PC-3 (cell line): ENCODE measurements around the gene ZNF134. TPM values are rescaled to one million over a fixed set of nuclear protein-coding genes. Genes with fewer than 3 reads are reported as not detected.

Experiments used
- ATAC-seq: fragments of 200-7000 bp; cut with Tn5 transposase; 2 replicates; pipeline ENCODE4 v1.9.1; 2020; ENCODE audit warnings: mild to moderate bottlenecking, moderate library complexity
- BruUV-seq: library from RNA; stranded (reverse); fragments of 400-500 nt; replicated peaks from 2 replicates; lab custom pipeline; 2021; lab: Mats Ljungman, UMichigan
- CTCF ChIA-PET: fragments of 300-600 bp; sonication (Branson Sonifier 250); formaldehyde crosslinking; loops from one replicate; lab custom pipeline; 2022; ENCODE audit warnings: antibody characterized with exemption; lab: Charles Lee
- POLR2A ChIA-PET: fragments of 300-600 bp; sonication (Branson Sonifier 250); formaldehyde crosslinking; loops from one replicate; lab custom pipeline; 2022; ENCODE audit warnings: antibody characterized with exemption; ENCODE audit not compliant: unreplicated experiment; lab: Charles Lee
- DNase-seq: peaks from one replicate; pipeline ENCODE4 v3.0.0-alpha.2; 2015
- H2AFZ ChIP-seq: fragments of 300-600 bp; sonication (generic); 2 replicates; pipeline ENCODE4 v1.6.0; 2016; ENCODE audit warnings: antibody characterized with exemption, low read length
- H3F3A ChIP-seq: fragments of 300-600 bp; sonication (generic); one replicate; pipeline ENCODE4 v1.6.0; 2017; ENCODE audit warnings: antibody characterized with exemption, low read length, control low read depth, mild to moderate bottlenecking; ENCODE audit not compliant: unreplicated experiment
- H3K27ac ChIP-seq: fragments of 300-600 bp; sonication (generic); 2 replicates; pipeline ENCODE4 v1.5.1; 2016; ENCODE audit warnings: mild to moderate bottlenecking, low read length
- H3K27me3 ChIP-seq: fragments of 300-600 bp; sonication (generic); 2 replicates; pipeline ENCODE4 v1.6.1; 2016; ENCODE audit warnings: low read length, mixed read lengths
- H3K36me3 ChIP-seq: fragments of 300-600 bp; sonication (generic); 2 replicates; pipeline ENCODE4 v1.6.1; 2016; ENCODE audit warnings: low read depth, mixed run types, low read length, mixed read lengths
- H3K4me1 ChIP-seq: fragments of 300-600 bp; sonication (generic); 2 replicates; pipeline ENCODE4 v1.5.1; 2016; ENCODE audit warnings: low read length; ENCODE audit not compliant: insufficient read depth
- H3K4me2 ChIP-seq: fragments of 300-600 bp; sonication (generic); 2 replicates; pipeline ENCODE4 v1.6.0; 2016; ENCODE audit warnings: low read length
- H3K4me3 ChIP-seq: fragments of 300-600 bp; sonication (generic); 2 replicates; pipeline ENCODE4 v1.5.1; 2016; ENCODE audit warnings: mild to moderate bottlenecking, low read length, mixed read lengths
- H3K79me2 ChIP-seq: fragments of 300-600 bp; sonication (generic); 2 replicates; pipeline ENCODE4 v1.6.1; 2017; ENCODE audit warnings: low read length, mixed read lengths
- H3K9ac ChIP-seq: fragments of 300-600 bp; sonication (generic); 2 replicates; pipeline ENCODE4 v1.6.0; 2016; ENCODE audit warnings: mild to moderate bottlenecking, low read length
- H3K9me2 ChIP-seq: fragments of 300-600 bp; sonication (generic); replicated peaks from 2 replicates; pipeline ENCODE4 v1.6.1; 2016; ENCODE audit warnings: mixed run types, low read length, mixed read lengths
- H3K9me3 ChIP-seq: fragments of 300-600 bp; sonication (generic); 2 replicates; pipeline ENCODE4 v1.6.1; 2016; ENCODE audit warnings: low read length, mixed read lengths
- H4K20me1 ChIP-seq: fragments of 300-600 bp; sonication (generic); 2 replicates; pipeline ENCODE4 v1.6.1; 2016; ENCODE audit warnings: low read length, mixed read lengths
- CTCF ChIP-seq: fragments of 300-600 bp; sonication (generic); conservative IDR thresholded peaks from 2 replicates; pipeline ENCODE4 v1.5.1; 2017; ENCODE audit warnings: antibody characterized with exemption, low read depth, mild to moderate bottlenecking, low read length
- EZH2 ChIP-seq: fragments of 300-600 bp; sonication (generic); IDR thresholded peaks from one replicate; pipeline ENCODE4 v1.6.1; 2017; ENCODE audit warnings: antibody characterized with exemption, mild to moderate bottlenecking, low read length; ENCODE audit not compliant: unreplicated experiment
- EZH2phosphoT487 ChIP-seq: fragments of 300-600 bp; sonication (generic); IDR thresholded peaks from 2 replicates; pipeline ENCODE4 v1.6.1; 2018; ENCODE audit warnings: mild to moderate bottlenecking, antibody characterized with exemption, low read length, borderline replicate concordance
- intact Hi-C: fragments of 100-400 bp; cut with micrococcal nuclease; formaldehyde crosslinking; loops from 2 replicates; pipeline ENCODE4 v1.9.0; 2023
- total RNA-seq: library from RNA; depleted of rRNA; stranded (reverse); fragments of >200 nt; gene quantifications from 2 replicates; pipeline ENCODE4 v1.2.3, GENCODE V29; 2014

The ZNF134 gene
- total RNA-seq, 1 experiment from 2014 or later, result 22.3 TPM

- intact Hi-C loops, result loop anchor here (1.0 kb wide), 1 partner anchor 21 kb away; no protein-coding TSS in a partner anchor
- Histone ChIP-seq H3K9me2 (no peaks in the 10 kb centered on the region), H3F3A (no peaks in the 10 kb centered on the region), H2AFZ (peak within 1 kb of the TSS; percentile 85), H3K79me2 (peaks cover 19% of the 10 kb centered on the region), H3K27ac (no peak within 1 kb of the TSS), H3K36me3 (peaks cover 36% of the 10 kb centered on the region), H3K9me3 (peaks cover 31% of the 10 kb centered on the region), H3K27me3 (no peaks in the 10 kb centered on the region), H3K4me1 (peaks cover 7% of the 10 kb centered on the region; the same call in 1 of the 2 replicates), H3K4me2 (peak within 1 kb of the TSS; percentile 84), H3K9ac (peak within 1 kb of the TSS; percentile 82), H4K20me1 (no peaks in the 10 kb centered on the region), H3K4me3 (peak within 1 kb of the TSS; percentile 84)
- ATAC-seq, result peak; percentile 99
- ChIA-PET CTCF (no interaction called here), POLR2A (no interaction called here)
- peak; percentile 98 for DNase-seq
- TF ChIP-seq EZH2 (no peak), EZH2phosphoT487 (no peak), CTCF (no peak)
- BruUV-seq, result no TSS peak
Measured at GRCh38 chr19:57599761-57600383, 14.2 kb upstream of the ZNF134 start, which contains the start of gene ZNF530. Gene ZNF530 (plus strand): TSS chr19:57599885. CDS start chr19:57604346, 4,461 bp downstream.

DNA sequence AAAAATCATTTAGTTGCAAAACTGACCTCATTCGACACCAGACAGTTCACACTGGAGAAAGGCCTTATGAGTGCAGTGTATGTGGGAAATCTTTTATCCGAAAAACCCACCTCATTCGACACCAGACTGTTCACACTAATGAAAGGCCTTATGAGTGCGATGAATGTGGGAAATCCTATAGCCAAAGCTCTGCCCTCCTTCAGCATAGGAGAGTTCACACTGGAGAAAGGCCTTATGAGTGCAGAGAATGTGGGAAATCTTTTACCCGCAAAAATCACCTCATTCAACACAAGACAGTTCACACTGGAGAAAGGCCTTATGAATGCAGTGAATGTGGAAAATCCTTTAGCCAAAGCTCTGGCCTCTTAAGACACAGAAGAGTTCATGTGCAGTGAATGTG lies 7.1 kb upstream of the ZNF134 start:
- peaks cover 1% of the 10 kb centered on the region; the same call in 1 of the 2 replicates for H3K79me2 ChIP-seq
- no TSS peak for BruUV-seq
- H3K27me3 ChIP-seq, result no peaks in the 10 kb centered on the region
- ChIA-PET POLR2A (no interaction called here), CTCF (no interaction called here)
- H4K20me1 ChIP-seq, result no peaks in the 10 kb centered on the region
- no peak overlapping the region for H2AFZ ChIP-seq
- peaks cover 49% of the 10 kb centered on the region for H3K9me3 ChIP-seq
- peaks cover 66% of the 10 kb centered on the region for H3K36me3 ChIP-seq
- no peak overlapping the region for H3K4me2 ChIP-seq
- H3K9ac ChIP-seq, result no peak overlapping the region
- DNase-seq (no peak), ATAC-seq (no peak)
- H3K9me2 ChIP-seq, result no peaks in the 10 kb centered on the region
- TF ChIP-seq EZH2phosphoT487, result no peak
- no peaks in the 10 kb centered on the region for H3F3A ChIP-seq
- H3K27ac ChIP-seq, result no peak overlapping the region
- no peaks in the 10 kb centered on the region for H3K4me1 ChIP-seq
- intact Hi-C loops, result no loop called here
- H3K4me3 ChIP-seq, result no peak overlapping the region; the same call in 1 of the 2 replicates

DNA sequence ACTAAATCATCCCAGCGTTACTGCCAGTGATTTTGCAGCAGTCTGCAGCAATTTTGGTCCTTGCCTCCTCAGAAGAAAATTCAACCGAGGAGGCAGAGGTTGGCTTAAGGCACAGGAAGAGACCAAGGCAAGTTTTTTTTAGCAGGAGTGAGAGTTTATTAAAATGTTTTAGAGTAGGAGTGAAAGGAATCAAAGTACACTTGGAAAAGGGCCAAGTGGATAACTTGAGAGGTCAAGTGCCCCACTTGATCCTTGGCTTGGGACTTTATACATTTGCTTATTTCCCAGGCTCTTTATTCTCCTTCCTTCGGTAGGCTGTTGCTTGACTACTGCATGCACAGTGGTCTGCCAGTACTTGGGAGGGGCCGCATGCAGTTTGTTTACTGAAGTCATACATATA lies 2.9 kb upstream of the ZNF134 start:
- intact Hi-C loops, result no loop called here
- Histone ChIP-seq H3K4me3 (no peak overlapping the region), H4K20me1 (no peaks in the 10 kb centered on the region), H3K36me3 (peaks cover 44% of the 10 kb centered on the region), H2AFZ (no peak overlapping the region), H3F3A (no peaks in the 10 kb centered on the region), H3K9ac (no peak overlapping the region), H3K9me2 (no peaks in the 10 kb centered on the region), H3K79me2 (peaks cover 20% of the 10 kb centered on the region), H3K9me3 (peaks cover 37% of the 10 kb centered on the region), H3K27me3 (no peaks in the 10 kb centered on the region), H3K4me2 (no peak overlapping the region), H3K4me1 (no peaks in the 10 kb centered on the region), H3K27ac (no peak overlapping the region)
- no peak for DNase-seq
- no TSS peak for BruUV-seq
- ATAC-seq, result no peak
- TF ChIP-seq EZH2 (no peak), EZH2phosphoT487 (no peak), CTCF (no peak)
- ChIA-PET POLR2A (no interaction called here), CTCF (no interaction called here)
